Spleen (tissue), 7 donors: Measurements from ENCODE around the gene PRKG1.

Experiments
- CTCF ChIP-seq, 11 experiments: fragments of 200-600 bp in 7 of 11; fragments of 450-650 bp in 4 of 11; sonication (generic) in 4 of 11; IDR thresholded peaks in 8 of 11; conservative IDR thresholded peaks in 3 of 11; 1 replicate in 7 of 11; 2 replicates in 4 of 11; pipeline versions ENCODE4 v1.4.0 to v1.8.0; 2016 to 2021; ENCODE audit warnings: antibody characterized with exemption in 11 of 11, inconsistent platforms in 4 of 11, mild to moderate bottlenecking in 1 of 11
- POLR2A ChIP-seq, 3 donors: fragments of 450-650 bp; IDR thresholded peaks; one replicate each; pipeline ENCODE4 v1.5.1; 2017; ENCODE audit warnings: antibody characterized with exemption in 3 of 3, mild to moderate bottlenecking in 1 of 3
- donor health status: DM: no; HTN: no; CAD: no; lungs with moderate emphysema.
- donor health status: DM: no; HTN: no; CAD: no.
- donor health status: DM: no; HTN: no; CAD: no.

DNA sequence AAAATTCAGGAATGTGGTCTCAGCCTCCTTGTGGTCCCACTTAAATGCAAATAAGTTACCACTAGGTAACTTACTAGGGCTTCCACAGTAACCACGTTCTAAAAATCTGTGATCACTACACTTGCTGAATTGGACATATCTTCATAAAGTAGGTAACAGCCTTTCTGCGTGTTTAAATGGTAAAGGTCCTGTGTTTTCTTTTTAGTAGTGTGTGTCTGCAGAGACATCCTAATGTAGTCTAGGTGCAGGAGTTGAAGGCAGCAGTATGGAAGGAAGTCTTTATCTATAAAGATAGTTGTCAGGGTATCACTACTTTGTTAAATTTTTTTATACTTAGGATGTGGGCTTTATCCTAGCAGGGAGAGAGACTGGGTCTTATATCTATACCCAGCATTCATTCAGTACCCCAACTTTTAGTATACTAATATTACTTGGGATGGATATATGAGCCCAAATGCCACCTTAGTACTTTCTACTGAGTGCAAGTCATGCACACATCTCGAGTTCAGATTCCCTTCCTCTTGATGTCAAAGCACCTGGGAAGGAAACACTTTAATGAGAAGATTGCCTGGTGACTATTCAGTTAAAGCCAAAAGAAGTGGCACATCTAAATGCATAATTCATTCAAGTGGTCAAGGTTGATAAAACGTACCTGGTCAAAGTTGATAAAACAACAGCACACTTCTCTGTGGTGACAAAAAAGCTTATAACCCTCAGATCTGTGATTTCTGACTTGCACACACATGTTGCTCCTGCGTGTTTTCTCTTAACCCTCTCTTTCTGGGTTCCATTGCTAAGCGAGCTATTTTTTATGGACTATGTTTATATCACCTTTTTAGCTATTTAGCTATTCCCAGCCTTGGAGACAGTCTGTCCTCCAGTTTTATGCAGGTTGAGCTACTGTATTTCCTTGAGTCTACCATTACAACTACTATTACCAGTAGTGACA, 958.7 kb downstream of the PRKG1 start:
- TF ChIP-seq CTCF (IDR thresholded peaks at IDR 0.05 in 8 of 11, conservative IDR thresholded peaks at IDR 0.05 in 3 of 11) (no peak), POLR2A (IDR thresholded peaks at IDR 0.05) (no peak)
